RWPE1 (cell line): Measurements from ENCODE around the gene RAB39A.
A peak's percentile ranks its signal among the peaks of the same experiment; 100 is the strongest.
"Not testable (repeated sequence)": the region's sequence is repeated elsewhere in the genome, so short reads cannot be mapped to it uniquely, and the experiment has no call there.

Experiments
- CTCF ChIA-PET: fragments of 350-600 bp; sonication (Branson Sonifier 250); formaldehyde crosslinking; extraction: SDS; loops from one replicate; lab custom pipeline; 2021; lab: Yijun Ruan, JAX
- POLR2A ChIA-PET: fragments of 400-600 bp; formaldehyde crosslinking; extraction: SDS; loops from one replicate; lab custom pipeline; 2020; ENCODE audit warnings: antibody characterized with exemption; ENCODE audit not compliant: low non-redundant PET; lab: Yijun Ruan, JAX
- DNase-seq: peaks from one replicate; pipeline ENCODE4 v3.0.0; 2012; ENCODE audit warnings: low spot score
- H3K27ac ChIP-seq: fragments of 450-650 bp; 2 replicates; pipeline ENCODE4 v1.5.1; 2017
- TF ChIP-seq, protein P1 (sequence below): fragments of 450-650 bp; conservative IDR thresholded peaks from 2 replicates; pipeline ENCODE4 v1.5.1; 2017; ENCODE audit warnings: low read depth, mild to moderate bottlenecking

Gene RAB39A

DNA sequence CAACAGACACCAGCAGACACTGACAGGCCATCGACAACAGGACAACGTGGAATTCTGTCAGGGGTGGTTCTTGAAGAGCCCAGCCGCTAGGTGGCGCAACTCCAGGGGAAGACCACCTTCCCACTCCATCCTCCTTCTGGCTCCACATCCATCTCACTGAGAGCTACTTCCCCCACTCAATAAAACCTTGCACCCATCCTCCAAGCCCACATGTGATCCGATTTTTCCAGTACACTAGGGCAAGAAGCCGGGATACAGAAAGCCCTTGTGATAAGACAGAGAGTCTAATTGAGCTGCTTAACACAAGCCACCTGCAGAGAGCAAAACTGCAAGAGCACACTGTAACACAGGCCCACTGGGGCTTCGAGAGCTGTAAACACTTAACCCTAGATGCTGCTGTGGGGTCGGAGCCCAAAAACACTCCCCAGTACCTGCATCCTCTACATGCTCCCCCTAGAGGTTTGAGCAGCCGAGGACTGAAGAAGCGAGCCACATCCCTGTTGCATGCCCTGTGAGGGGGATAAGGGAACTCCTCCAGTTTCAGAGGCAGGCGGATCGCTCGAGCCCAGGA, 11.5 kb upstream of the RAB39A start:
- POLR2A ChIA-PET, result no interaction called here
- no peak overlapping the region for H3K27ac ChIP-seq
- CTCF ChIA-PET, result interaction anchor here (0.6 to 0.9 kb wide), 2 partner anchors 70 to 129 kb away, joined by 3 to 7 read pairs; no protein-coding TSS in a partner anchor
- TF ChIP-seq, protein P1, sequence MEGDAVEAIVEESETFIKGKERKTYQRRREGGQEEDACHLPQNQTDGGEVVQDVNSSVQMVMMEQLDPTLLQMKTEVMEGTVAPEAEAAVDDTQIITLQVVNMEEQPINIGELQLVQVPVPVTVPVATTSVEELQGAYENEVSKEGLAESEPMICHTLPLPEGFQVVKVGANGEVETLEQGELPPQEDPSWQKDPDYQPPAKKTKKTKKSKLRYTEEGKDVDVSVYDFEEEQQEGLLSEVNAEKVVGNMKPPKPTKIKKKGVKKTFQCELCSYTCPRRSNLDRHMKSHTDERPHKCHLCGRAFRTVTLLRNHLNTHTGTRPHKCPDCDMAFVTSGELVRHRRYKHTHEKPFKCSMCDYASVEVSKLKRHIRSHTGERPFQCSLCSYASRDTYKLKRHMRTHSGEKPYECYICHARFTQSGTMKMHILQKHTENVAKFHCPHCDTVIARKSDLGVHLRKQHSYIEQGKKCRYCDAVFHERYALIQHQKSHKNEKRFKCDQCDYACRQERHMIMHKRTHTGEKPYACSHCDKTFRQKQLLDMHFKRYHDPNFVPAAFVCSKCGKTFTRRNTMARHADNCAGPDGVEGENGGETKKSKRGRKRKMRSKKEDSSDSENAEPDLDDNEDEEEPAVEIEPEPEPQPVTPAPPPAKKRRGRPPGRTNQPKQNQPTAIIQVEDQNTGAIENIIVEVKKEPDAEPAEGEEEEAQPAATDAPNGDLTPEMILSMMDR, result peak; percentile 26
- no peak for DNase-seq

DNA sequence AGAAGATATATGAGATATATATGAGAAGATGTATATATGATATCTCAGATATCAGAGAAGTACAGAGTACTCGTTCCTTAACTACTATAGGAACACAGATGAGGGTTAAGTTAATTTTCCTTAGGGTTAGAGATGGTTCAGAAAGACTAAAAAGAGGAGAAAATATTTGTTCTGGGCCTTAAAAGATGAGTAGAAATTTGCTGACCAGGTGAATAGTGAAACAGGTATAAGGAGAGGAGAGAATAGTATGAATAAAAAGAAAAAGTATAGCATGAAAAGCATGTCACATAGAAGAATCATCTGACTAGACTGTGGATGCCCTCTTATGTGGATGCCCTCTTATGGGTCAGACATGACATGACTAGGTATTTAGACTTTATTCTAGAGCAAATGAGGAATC, 6.3 kb upstream of the RAB39A start:
- TF ChIP-seq, protein P1, result no peak
- H3K27ac ChIP-seq, result no peak overlapping the region
- POLR2A ChIA-PET, result no interaction called here
- DNase-seq, result no peak
- CTCF ChIA-PET, result no interaction called here

DNA sequence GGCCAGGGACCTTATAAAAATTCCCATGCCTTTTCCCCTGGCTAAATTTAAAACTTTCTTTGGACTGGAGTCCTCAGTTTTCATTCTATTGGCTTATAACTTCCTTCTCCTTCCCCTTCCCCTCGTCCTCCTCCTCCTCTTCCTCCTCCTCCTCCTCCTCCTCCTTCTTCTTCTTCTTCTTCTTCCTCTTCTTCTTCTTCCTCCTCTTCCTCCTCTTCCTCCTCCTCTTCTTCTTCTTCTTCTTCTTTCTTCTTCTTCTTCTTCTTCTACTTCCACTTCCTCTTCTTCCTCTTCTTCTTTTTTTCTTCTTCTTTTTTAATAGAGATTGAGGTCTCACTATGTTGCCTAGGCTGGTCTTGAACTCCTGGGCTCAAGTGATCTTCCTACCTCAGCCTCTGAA, 4.7 kb upstream of the RAB39A start:
- DNase-seq, POLR2A ChIA-PET, CTCF ChIA-PET, H3K27ac ChIP-seq: not testable (repeated sequence)

DNA sequence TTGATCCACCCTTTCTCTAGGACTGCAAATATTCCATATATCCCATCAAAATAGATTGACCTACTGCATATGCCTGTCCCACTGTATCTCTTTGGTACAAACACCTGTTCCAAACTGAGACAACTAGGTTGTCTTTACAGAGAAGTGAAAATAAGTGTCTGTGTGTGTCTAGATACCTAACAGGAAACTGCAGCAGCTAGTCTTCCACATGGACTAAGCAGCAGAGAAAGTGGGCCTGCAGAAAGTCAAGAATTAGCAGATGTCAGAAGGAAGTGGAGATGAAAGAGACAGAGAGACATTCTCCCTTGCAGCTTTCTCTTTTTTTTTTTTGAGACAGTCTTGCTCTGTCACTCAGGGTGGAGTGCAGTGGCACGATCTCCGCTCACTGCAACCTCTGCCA, 3.9 kb upstream of the RAB39A start:
- CTCF ChIA-PET, result no interaction called here
- TF ChIP-seq, protein P1, result no peak
- H3K27ac ChIP-seq, result no peak overlapping the region
- POLR2A ChIA-PET, result no interaction called here
- DNase-seq, result no peak

DNA sequence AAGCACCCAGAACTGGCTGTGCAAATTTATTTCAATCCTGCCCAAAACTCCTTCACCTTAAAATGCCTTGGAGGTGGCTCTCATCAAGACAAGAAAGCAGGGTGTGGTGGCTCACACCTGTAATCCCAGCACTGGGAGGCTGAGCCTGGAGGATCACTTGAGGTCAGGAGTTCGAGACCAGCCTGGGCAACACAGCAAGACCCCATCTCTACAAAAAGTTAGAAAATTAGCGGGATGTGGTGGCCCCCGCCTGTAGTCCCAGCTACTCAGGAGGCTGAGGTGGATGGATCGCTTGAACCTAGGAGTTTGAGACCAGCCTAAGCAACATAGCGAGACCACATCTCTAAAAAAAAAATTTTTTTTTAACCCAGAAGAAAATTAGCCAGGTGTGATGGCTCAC, 689 bp upstream of the RAB39A start:
- TF ChIP-seq, protein P1, result no peak
- ChIA-PET CTCF (interaction anchor here (0.7 kb wide), 1 partner anchor 258 kb away, joined by 3 read pairs; no protein-coding TSS in a partner anchor), POLR2A (no interaction called here)
- no peak overlapping the region for H3K27ac ChIP-seq
- DNase-seq, result no peak

DNA sequence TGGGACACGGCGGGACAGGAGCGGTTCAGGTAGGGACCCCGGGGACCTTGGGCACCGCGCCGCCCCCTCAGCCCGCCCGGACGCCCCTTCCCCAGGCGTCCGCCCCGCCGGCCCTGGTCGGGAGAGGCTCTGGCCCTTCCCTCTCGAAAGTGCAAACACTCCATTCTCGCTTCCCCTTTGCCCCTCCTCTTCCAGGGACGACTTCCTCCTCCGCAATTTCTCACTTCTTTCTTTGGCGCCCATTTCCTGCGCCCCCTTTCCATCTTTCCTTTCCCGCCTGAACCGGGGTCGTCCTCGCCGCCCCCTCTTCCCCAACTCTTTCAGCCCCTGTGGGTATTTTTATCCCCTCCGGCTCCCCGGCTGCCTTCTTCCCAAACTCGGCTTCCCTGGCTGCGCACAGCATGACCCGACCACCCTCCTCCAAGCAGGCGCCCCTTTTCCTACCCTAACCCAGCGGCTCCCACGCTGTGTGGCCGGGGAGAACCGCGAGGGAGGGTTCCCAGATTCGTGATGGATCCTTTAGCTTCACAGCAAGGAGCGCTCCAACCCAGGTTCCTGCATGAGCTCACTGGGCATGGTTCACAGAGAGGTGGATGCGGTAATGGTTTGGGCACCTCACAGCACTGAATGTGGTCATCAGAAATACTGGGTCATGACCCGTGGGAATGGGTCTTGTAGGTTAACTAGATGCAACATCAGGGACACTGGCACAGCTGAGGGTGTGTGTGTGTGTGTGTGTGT, 689 bp downstream of the RAB39A start:
- ChIA-PET POLR2A (no interaction called here), CTCF (no interaction called here)
- H3K27ac ChIP-seq, result no peak overlapping the region
- DNase-seq, result no peak
- TF ChIP-seq, protein P1, result no peak
